Panc1 (cell line): ENCODE data around the gene ACOT8. TPM values are rescaled to one million over a fixed set of nuclear protein-coding genes. Genes with fewer than 3 reads are reported as not detected.

Experiments used
- ATAC-seq: fragments of 200-7000 bp; cut with Tn5 transposase; 2 replicates; pipeline ENCODE4 v1.9.1; 2020; ENCODE audit warnings: mild to moderate bottlenecking, moderate library complexity
- BruUV-seq: library from RNA; stranded (reverse); fragments of 400-500 nt; replicated peaks from 2 replicates; lab custom pipeline; 2021; lab: Mats Ljungman, UMichigan
- CTCF ChIA-PET: fragments of 300-600 bp; sonication (Branson Sonifier 250); formaldehyde crosslinking; loops from one replicate; lab custom pipeline; 2022; ENCODE audit warnings: antibody characterized with exemption; lab: Charles Lee
- POLR2A ChIA-PET: fragments of 300-600 bp; sonication (Branson Sonifier 250); formaldehyde crosslinking; loops from one replicate; lab custom pipeline; 2022; ENCODE audit warnings: antibody characterized with exemption; lab: Charles Lee
- DNase-seq: peaks from one replicate; pipeline ENCODE4 v3.0.0-alpha.2; 2010; ENCODE audit warnings: low read depth, low spot score
- H3K27ac ChIP-seq: 2 replicates; pipeline ENCODE4 v1.5.1; 2011; ENCODE audit warnings: mild to moderate bottlenecking, low read length, inconsistent platforms
- H3K27me3 ChIP-seq: fragments of 200-500 bp; sonication (Bioruptor generic); 2 replicates; pipeline ENCODE4 v1.6.0; 2014; ENCODE audit warnings: low read length, inconsistent platforms; ENCODE audit not compliant: control insufficient read depth, insufficient read depth
- H3K36me3 ChIP-seq: fragments of 200-500 bp; sonication (Bioruptor generic); 2 replicates; pipeline ENCODE4 v1.5.1; 2014; ENCODE audit warnings: inconsistent platforms, mild to moderate bottlenecking, low read length, moderate library complexity; ENCODE audit not compliant: control insufficient read depth, insufficient read depth
- H3K4me1 ChIP-seq: 2 replicates; pipeline ENCODE4 v1.5.1; 2011; ENCODE audit warnings: inconsistent platforms, mild to moderate bottlenecking, low read length, moderate library complexity; ENCODE audit not compliant: control insufficient read depth, insufficient read depth
- H3K4me3 ChIP-seq, 2 experiments: 2 replicates each; pipeline ENCODE4 v1.5.1; 2011 to 2012; ENCODE audit warnings: low read depth in 2 of 2, low read length in 2 of 2, mild to moderate bottlenecking in 2 of 2, inconsistent platforms in 1 of 2, moderate library complexity in 1 of 2
- H3K9me3 ChIP-seq: fragments of 200-500 bp; sonication (Bioruptor generic); 2 replicates; pipeline ENCODE4 v1.5.1; 2014; ENCODE audit warnings: low read depth, mild to moderate bottlenecking, inconsistent platforms, low read length, moderate library complexity; ENCODE audit not compliant: control insufficient read depth, insufficient read depth
- CTCF ChIP-seq: fragments of 450-650 bp; IDR thresholded peaks from 2 replicates; pipeline ENCODE4 v1.5.1; 2017; ENCODE audit warnings: mild to moderate bottlenecking
- POLR2AphosphoS5 ChIP-seq: IDR thresholded peaks from 2 replicates; pipeline ENCODE4 v1.6.1; 2012; ENCODE audit warnings: mild to moderate bottlenecking, low read depth, low read length, moderate library complexity
- REST ChIP-seq, 2 experiments: IDR thresholded peaks; 2 replicates each; pipeline ENCODE4 v1.6.1; 2011 to 2012; ENCODE audit warnings: low read depth in 2 of 2, control low read depth in 1 of 2, low read length in 1 of 2, mild to moderate bottlenecking in 1 of 2, moderate library complexity in 1 of 2; ENCODE audit not compliant: insufficient read depth in 1 of 2
- SIN3A ChIP-seq: IDR thresholded peaks from 2 replicates; pipeline ENCODE4 v1.6.1; 2012; ENCODE audit warnings: low read depth, mild to moderate bottlenecking, low read length, moderate library complexity, borderline replicate concordance; ENCODE audit not compliant: insufficient read depth
- TCF7L2 ChIP-seq: IDR thresholded peaks from 2 replicates; pipeline ENCODE4 v1.6.1; 2011; ENCODE audit warnings: mild to moderate bottlenecking, low read depth, low read length, inconsistent platforms
- in situ Hi-C: cut with HindIII; loops from 2 replicates; pipeline ENCODE4 v1.10.0; 2016; ENCODE audit warnings: low sequenced_read_pairs, low pct_unique_long_range_greater_than_20kb
- intact Hi-C: fragments of 100-400 bp; cut with micrococcal nuclease; formaldehyde crosslinking; loops from one replicate; pipeline ENCODE4 v1.10.0; 2022; ENCODE audit not compliant: unreplicated experiment
- total RNA-seq: library from RNA; stranded (reverse); gene quantifications from one replicate; pipeline ENCODE4 v1.2.1, GENCODE V29; 2021; ENCODE audit not compliant: unreplicated experiment

The ACOT8 gene
- total RNA-seq, 1 experiment from 2014 or later: 21.1 TPM

GRCh38 chr20:45834797-45835161 lies 22.4 kb downstream of the ACOT8 start:
- POLR2A ChIA-PET: interaction anchor here (0.6 kb wide), 1 partner anchor 29 kb away, joined by 4 read pairs; no protein-coding TSS in a partner anchor
- H3K36me3 ChIP-seq: no peaks in the 10 kb centered on the region; the same call in 1 of the 2 replicates
- H3K27ac ChIP-seq: peak overlapping the region; percentile 88
- DNase-seq (no peak), ATAC-seq (no peak)
- intact Hi-C loops: no loop called here
- in situ Hi-C loops: no loop called here
- no peaks in the 10 kb centered on the region for H3K27me3 ChIP-seq
- CTCF ChIA-PET: no interaction called here
- H3K4me3 ChIP-seq: peak overlapping the region; percentile 65 to 67
- TF ChIP-seq TCF7L2 (no peak), SIN3A (no peak), CTCF (no peak), REST (IDR thresholded peaks at IDR 0.05; ENCODE audit: insufficient read depth in 1 of 2, low read depth in 2 of 2, low read length in 1 of 2) (no peak), POLR2AphosphoS5 (no peak)
- H3K9me3 ChIP-seq: no peaks in the 10 kb centered on the region
- no TSS peak for BruUV-seq
- peaks cover 17% of the 10 kb centered on the region for H3K4me1 ChIP-seq

- H3K4me1 ChIP-seq: peaks cover 17% of the 10 kb centered on the region
- no peak for DNase-seq
- H3K4me3 ChIP-seq: peak overlapping the region; percentile 65 to 67
- intact Hi-C loops (no loop called here), in situ Hi-C loops (no loop called here)
- ChIA-PET POLR2A (interaction anchor here (0.6 kb wide), 2 partner anchors 28 to 609 kb away, joined by 4 read pairs; no protein-coding TSS in a partner anchor), CTCF (no interaction called here)
- peak; percentile 93 for ATAC-seq
- H3K36me3 ChIP-seq: no peaks in the 10 kb centered on the region; the same call in 1 of the 2 replicates
- TF ChIP-seq REST (IDR thresholded peaks at IDR 0.05; ENCODE audit: insufficient read depth in 1 of 2, low read depth in 2 of 2, low read length in 1 of 2): no peak
- TF ChIP-seq CTCF: no peak
- TF ChIP-seq TCF7L2: no peak
- peak; percentile 84 for TF ChIP-seq POLR2AphosphoS5
- TF ChIP-seq SIN3A: no peak
- no peaks in the 10 kb centered on the region for H3K27me3 ChIP-seq
- BruUV-seq: no TSS peak
- H3K9me3 ChIP-seq: no peaks in the 10 kb centered on the region
- peak overlapping the region; percentile 88 for H3K27ac ChIP-seq
Observed at GRCh38 chr20:45833883-45834796, 23.1 kb downstream of the ACOT8 start.
